Measurements from ENCODE around the gene SMYD3.
"Not testable (repeated sequence)": the region's sequence is repeated elsewhere in the genome, so short reads cannot be mapped to it uniquely, and the experiment has no call there.

Gene SMYD3

GRCh38 chr1:246338546-246338945, 168.5 kb downstream of the SMYD3 start:
- no peak for DNase-seq

- no peak for DNase-seq
Observed at GRCh38 chr1:246338098-246338497, 169.0 kb downstream of the SMYD3 start.

GRCh38 chr1:246335151-246335550, 171.9 kb downstream of the SMYD3 start:
- DNase-seq = no peak

GRCh38 chr1:246333855-246334254, 173.2 kb downstream of the SMYD3 start:
- no peak for DNase-seq

GRCh38 chr1:246332078-246332477, 175.0 kb downstream of the SMYD3 start:
- no peak for DNase-seq

GRCh38 chr1:246329900-246330299, 177.2 kb downstream of the SMYD3 start:
- DNase-seq = no peak

GRCh38 chr1:246329292-246329691, 177.8 kb downstream of the SMYD3 start:
- not testable (repeated sequence) for DNase-seq

GRCh38 chr1:246324711-246325110, 182.4 kb downstream of the SMYD3 start:
- no peak for DNase-seq

GRCh38 chr1:246324033-246324432, 183.0 kb downstream of the SMYD3 start:
- DNase-seq = not testable (repeated sequence)

GRCh38 chr1:246320286-246320685, 186.8 kb downstream of the SMYD3 start:
- DNase-seq = no peak

GRCh38 chr1:246319083-246319714, 187.9 kb downstream of the SMYD3 start:
- DNase-seq = no peak

GRCh38 chr1:246318622-246319021, 188.5 kb downstream of the SMYD3 start:
- no peak for DNase-seq

- no peak for DNase-seq
Observed at GRCh38 chr1:246318036-246318359, 189.1 kb downstream of the SMYD3 start.

- DNase-seq = no peak
Observed at GRCh38 chr1:246317332-246318035, 189.6 kb downstream of the SMYD3 start.

GRCh38 chr1:246311461-246311860, 195.6 kb downstream of the SMYD3 start:
- DNase-seq = no peak

- DNase-seq = no peak
Observed at GRCh38 chr1:246309247-246309884, 197.7 kb downstream of the SMYD3 start.

- DNase-seq = no peak
Observed at GRCh38 chr1:246308533-246309075, 198.5 kb downstream of the SMYD3 start.

GRCh38 chr1:246306415-246307037, 200.6 kb downstream of the SMYD3 start:
- DNase-seq = no peak

- DNase-seq = no peak
Observed at GRCh38 chr1:246304484-246305259, 202.4 kb downstream of the SMYD3 start.

- DNase-seq = no peak
Observed at GRCh38 chr1:246302711-246303317, 204.3 kb downstream of the SMYD3 start.

- no peak for DNase-seq
Observed at GRCh38 chr1:246302251-246302625, 204.8 kb downstream of the SMYD3 start.

- no peak for DNase-seq
Observed at GRCh38 chr1:246301553-246302250, 205.4 kb downstream of the SMYD3 start.
